Adrenal gland (tissue), 12 donors: ENCODE results near the gene CALHM4. TPM values are rescaled to one million over a fixed set of nuclear protein-coding genes. Genes with fewer than 3 reads are reported as not detected.

Experiments
- DNase-seq, 7 donors: peaks; one replicate each; pipeline ENCODE4 v3.0.0-alpha.2; 2019 to 2020
- H3K27ac ChIP-seq, 5 donors: fragments of 200-600 bp; sonication (generic) in 4 of 5; 1 replicate in 3 of 5; 2 replicates in 2 of 5; pipeline versions ENCODE4 v1.5.1 to v1.8.0; 2016 to 2020; ENCODE audit warnings: mild to moderate bottlenecking in 1 of 5
- H3K27me3 ChIP-seq: fragments of 200-600 bp; 2 replicates; pipeline ENCODE4 v1.8.0; 2021
- H3K36me3 ChIP-seq, 2 donors: fragments of 200-600 bp; replicated peaks in 1 of 2; 1 replicate in 1 of 2; 2 replicates in 1 of 2; pipeline versions ENCODE4 v1.5.1 to v1.8.0; 2018 to 2022
- H3K4me1 ChIP-seq, 2 donors: fragments of 200-600 bp; replicated peaks in 1 of 2; 1 replicate in 1 of 2; 2 replicates in 1 of 2; pipeline versions ENCODE4 v1.5.1 to v1.8.0; 2018 to 2021
- H3K4me3 ChIP-seq, 4 donors: fragments of 200-600 bp; sonication (generic) in 3 of 4; one replicate each; pipeline ENCODE4 v1.5.1; 2016 to 2018
- H3K9me3 ChIP-seq, 3 donors: fragments of 200-600 bp; sonication (generic) in 1 of 3; replicated peaks in 1 of 3; 1 replicate in 2 of 3; 2 replicates in 1 of 3; pipeline versions ENCODE4 v1.5.1 to v1.8.0; 2016 to 2021
- POLR2A ChIP-seq, 2 donors: fragments of 450-650 bp; IDR thresholded peaks; one replicate each; pipeline ENCODE4 v1.6.1; 2017; ENCODE audit warnings: antibody characterized with exemption in 2 of 2, mild to moderate bottlenecking in 2 of 2, moderate library complexity in 1 of 2
- WGBS, 4 donors: extraction: QIAGEN DNeasy Blood & Tissue Kit in 2 of 4; methylation state at CpG; one replicate each; pipeline versions ENCODE4 v1.1.5 to v1.1.7; 2013 to 2017; 5-methylcytosine and 5-hydroxymethylcytosine counted together
- intact Hi-C, 2 donors: fragments of 100-400 bp; cut with DNase I; formaldehyde crosslinking; loops; one replicate each; pipeline versions ENCODE4 v1.14.1 to v1.15.0; 2022 to 2023
- polyA plus RNA-seq, 3 donors: library from polyadenylated mRNA; stranded (reverse); fragments of 200-250 nt in 2 of 3; fragments of 350-450 nt in 1 of 3; fragmentation: Illumina TruSeq in 1 of 3; extraction: RNeasy Lipid Tissue Mini Kit (QIAGEN cat#74804) in 1 of 3; gene quantifications; one replicate each; pipeline ENCODE4 v1.2.3, GENCODE V29; 2013 to 2014
- total RNA-seq, 9 donors: library from RNA; depleted of rRNA in 4 of 9; stranded (reverse); fragments of >200 nt in 4 of 9; fragments of 120-200 nt in 1 of 9; fragmentation: NEBNext Ultra II Directional in 1 of 9; extraction: Animal tissue kit (Norgen Biotek cat#: 25700) in 1 of 9; gene quantifications; one replicate each; pipeline versions ENCODE4 v1.1.0 to v1.2.4, GENCODE V29; 2013 to 2023
- TF ChIP-seq, protein P1 (sequence below), 6 experiments: fragments of 450-650 bp in 4 of 6; fragments of 200-600 bp in 2 of 6; sonication (generic) in 1 of 6; IDR thresholded peaks; 1 replicate in 5 of 6; 2 replicates in 1 of 6; pipeline versions ENCODE4 v1.5.1 to v1.8.0; 2016 to 2021; ENCODE audit warnings: antibody characterized with exemption in 6 of 6, mild to moderate bottlenecking in 2 of 6, moderate library complexity in 1 of 6
- donor health status: healthy with polysubstance abuse.
- donor health status: Bipolar disorder and iron deficiency.
- donor health status: DM: yes; HTN: yes; CAD: no.
- donor health status: DM: no; HTN: no; CAD: no.
- donor health status: DM: no; HTN: no; CAD: no.
- donor health status: DM: yes; HTN: yes; CAD: no.

The CALHM4 gene
- total and polyA plus RNA-seq, 12 donors, result 0.28 TPM; not detected in 11

DNA sequence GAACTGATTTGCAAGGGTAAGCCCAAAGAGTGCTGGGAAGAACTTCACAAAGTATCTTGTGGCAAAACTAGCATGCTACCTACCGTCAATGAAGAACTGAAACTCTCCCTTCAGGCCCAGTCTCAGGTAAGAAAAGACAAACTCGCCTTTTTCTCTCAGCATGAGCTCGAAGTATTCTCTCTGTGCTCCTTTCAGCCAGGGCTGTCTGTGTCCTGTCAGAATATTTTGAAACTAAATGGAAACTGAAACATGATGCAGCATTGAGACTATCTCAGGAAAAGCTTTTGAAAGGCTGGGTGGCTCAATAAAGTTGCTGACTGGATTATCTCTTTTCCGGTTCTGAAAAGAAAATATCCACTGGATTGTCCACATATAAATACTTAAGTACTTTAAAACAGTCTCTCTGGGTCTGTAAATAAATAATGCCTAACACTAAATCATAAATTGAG is 41.4 kb upstream of the CALHM4 start:
- 37 to 59% (median 43%) methylated on average over 4 of the region's 4 CpGs for WGBS, 4 donors

DNA sequence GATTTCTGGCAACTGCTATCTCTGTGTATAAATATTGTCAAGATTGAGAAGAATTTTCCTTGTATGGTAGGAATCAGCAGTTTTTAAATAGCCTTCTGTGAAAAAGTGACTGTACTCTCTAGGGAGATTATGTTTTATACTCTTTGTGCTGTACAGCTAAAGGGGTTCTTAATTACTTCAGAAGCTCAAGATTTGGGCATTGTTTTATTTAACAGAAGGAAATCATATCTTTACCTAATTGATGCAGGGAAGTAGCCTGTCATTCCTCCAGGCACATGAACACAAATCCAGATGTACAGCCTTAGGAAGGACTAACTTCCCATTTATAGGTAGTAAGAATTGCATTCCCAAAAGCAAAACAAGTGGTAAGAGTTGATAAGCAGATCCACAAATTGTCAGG is 40.8 kb upstream of the CALHM4 start:
- peak overlapping the region in 3 of 5 donors; percentile 11 to 83 (median 75) for H3K27ac ChIP-seq
- peak overlapping the region in 1 of 4 donors; percentile 32 for H3K4me3 ChIP-seq
- no peaks in the 10 kb centered on the region for H3K9me3 ChIP-seq
- H3K27me3 ChIP-seq, result no peaks in the 10 kb centered on the region
- no peaks in the 10 kb centered on the region for H3K36me3 ChIP-seq
- TF ChIP-seq POLR2A (IDR thresholded peaks at IDR 0.05), result no peak
- TF ChIP-seq, protein P1, sequence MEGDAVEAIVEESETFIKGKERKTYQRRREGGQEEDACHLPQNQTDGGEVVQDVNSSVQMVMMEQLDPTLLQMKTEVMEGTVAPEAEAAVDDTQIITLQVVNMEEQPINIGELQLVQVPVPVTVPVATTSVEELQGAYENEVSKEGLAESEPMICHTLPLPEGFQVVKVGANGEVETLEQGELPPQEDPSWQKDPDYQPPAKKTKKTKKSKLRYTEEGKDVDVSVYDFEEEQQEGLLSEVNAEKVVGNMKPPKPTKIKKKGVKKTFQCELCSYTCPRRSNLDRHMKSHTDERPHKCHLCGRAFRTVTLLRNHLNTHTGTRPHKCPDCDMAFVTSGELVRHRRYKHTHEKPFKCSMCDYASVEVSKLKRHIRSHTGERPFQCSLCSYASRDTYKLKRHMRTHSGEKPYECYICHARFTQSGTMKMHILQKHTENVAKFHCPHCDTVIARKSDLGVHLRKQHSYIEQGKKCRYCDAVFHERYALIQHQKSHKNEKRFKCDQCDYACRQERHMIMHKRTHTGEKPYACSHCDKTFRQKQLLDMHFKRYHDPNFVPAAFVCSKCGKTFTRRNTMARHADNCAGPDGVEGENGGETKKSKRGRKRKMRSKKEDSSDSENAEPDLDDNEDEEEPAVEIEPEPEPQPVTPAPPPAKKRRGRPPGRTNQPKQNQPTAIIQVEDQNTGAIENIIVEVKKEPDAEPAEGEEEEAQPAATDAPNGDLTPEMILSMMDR (IDR thresholded peaks at IDR 0.05), result no peak
- no peak for DNase-seq
- no peaks in the 10 kb centered on the region for H3K4me1 ChIP-seq
- intact Hi-C loops, result no loop called here

More for the DNA sequence above, 41.4 kb upstream of the CALHM4 start:
- intact Hi-C loops, result no loop called here
- Histone ChIP-seq H3K4me3 (peak overlapping the region in 1 of 4 donors; percentile 32), H3K4me1 (no peaks in the 10 kb centered on the region), H3K36me3 (no peaks in the 10 kb centered on the region), H3K9me3 (no peaks in the 10 kb centered on the region), H3K27me3 (no peaks in the 10 kb centered on the region), H3K27ac (peak overlapping the region in 4 of 5 donors; percentile 33 to 83 (median 55))
- peak in 1 of 2 donors; percentile 11 for TF ChIP-seq POLR2A (IDR thresholded peaks at IDR 0.05)
- TF ChIP-seq, protein P1 (IDR thresholded peaks at IDR 0.05), result no peak
- no peak for DNase-seq

DNA sequence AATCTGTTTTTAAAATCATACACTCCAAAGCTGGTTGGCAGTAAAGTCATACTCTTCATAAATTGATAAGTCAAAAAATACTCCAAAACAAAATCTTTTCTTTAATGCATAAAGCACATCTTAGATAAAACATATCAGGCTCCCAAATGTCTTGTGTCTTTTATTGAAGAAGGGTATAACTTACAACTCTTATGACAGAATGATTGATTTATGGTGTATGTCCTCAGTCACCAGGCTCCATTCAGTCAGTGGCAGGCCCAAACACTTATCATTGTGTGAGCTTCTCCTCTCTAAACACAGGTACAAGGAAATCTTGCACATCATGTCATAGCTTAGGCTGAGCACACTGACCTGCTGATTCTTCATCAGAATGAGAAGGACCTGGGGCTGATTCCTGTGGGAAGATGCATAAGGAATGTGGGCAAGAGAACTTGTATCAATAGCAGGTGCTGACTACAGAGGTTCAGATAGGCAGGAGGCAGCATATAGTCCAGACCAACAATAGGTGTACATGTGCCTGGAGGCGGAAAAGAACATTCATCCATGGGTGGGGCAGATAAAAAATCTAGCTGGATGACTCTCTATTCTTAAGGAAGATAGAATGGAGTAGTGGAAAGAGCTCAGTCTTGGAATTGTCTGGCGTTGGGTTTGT is 40.2 kb upstream of the CALHM4 start:
- intact Hi-C loops, result no loop called here
- WGBS, 4 donors, result 83 to 93% (median 89%) methylated on average over 2 of the region's 2 CpGs
- Histone ChIP-seq H3K27ac (peak overlapping the region in 1 of 5 donors; percentile 11), H3K4me3 (peak overlapping the region in 1 of 4 donors; percentile 32), H3K4me1 (no peaks in the 10 kb centered on the region), H3K27me3 (no peaks in the 10 kb centered on the region), H3K9me3 (no peaks in the 10 kb centered on the region), H3K36me3 (no peaks in the 10 kb centered on the region)
- no peak for TF ChIP-seq POLR2A (IDR thresholded peaks at IDR 0.05)
- TF ChIP-seq, protein P1 (IDR thresholded peaks at IDR 0.05), result no peak
- DNase-seq, result no peak

DNA sequence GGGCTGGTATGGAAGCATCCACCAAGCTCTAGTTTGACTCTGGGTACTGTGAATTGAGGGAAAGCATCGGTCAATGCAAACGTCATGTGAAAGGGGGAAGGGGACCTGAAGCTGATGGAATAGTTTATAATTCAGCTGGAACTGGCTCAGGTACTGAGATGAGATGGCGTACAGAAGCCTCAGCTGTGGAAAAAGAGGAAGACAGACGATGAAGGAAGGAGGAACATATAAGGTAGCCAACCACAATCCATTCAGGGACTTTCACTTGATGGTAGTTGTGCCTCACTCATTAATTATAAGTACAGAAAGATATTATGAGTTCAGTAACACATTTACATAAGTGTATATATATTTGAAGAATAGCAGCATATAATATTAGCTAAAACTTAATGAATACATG is 39.4 kb upstream of the CALHM4 start:
- Histone ChIP-seq H3K4me1 (no peaks in the 10 kb centered on the region), H3K27me3 (no peaks in the 10 kb centered on the region), H3K9me3 (no peaks in the 10 kb centered on the region), H3K27ac (no peak overlapping the region), H3K4me3 (no peak overlapping the region), H3K36me3 (no peaks in the 10 kb centered on the region)
- TF ChIP-seq, protein P1 (IDR thresholded peaks at IDR 0.05), result no peak
- TF ChIP-seq POLR2A (IDR thresholded peaks at IDR 0.05), result no peak
- 75 to 83% (median 79%) methylated on average over 4 of the region's 4 CpGs for WGBS, 4 donors
- intact Hi-C loops, result no loop called here
- DNase-seq, result no peak
